T follicular helper cell (primary cell): Measurements from ENCODE around the gene ASPG.

ENCODE experiments used
- DNase-seq: peaks from one replicate; pipeline ENCODE4 v3.0.0-alpha.2; 2020; ENCODE audit warnings: low read depth

The ASPG gene

GRCh38 chr14:104116288-104116755 lies 30.8 kb downstream of the ASPG start:
- no peak for DNase-seq

- no peak for DNase-seq
These were observed 31.3 kb downstream of the ASPG start for GRCh38 chr14:104116756-104117340.

- no peak for DNase-seq
These were observed 32.0 kb downstream of the ASPG start for GRCh38 chr14:104117341-104118005.

- no peak for DNase-seq
These were observed 32.7 kb downstream of the ASPG start for GRCh38 chr14:104118006-104118844.

- no peak for DNase-seq
These were observed 33.6 kb downstream of the ASPG start for GRCh38 chr14:104119119-104119487.

- DNase-seq, result no peak
These were observed 34.2 kb downstream of the ASPG start for GRCh38 chr14:104119488-104120251.

- no peak for DNase-seq
These were observed 34.8 kb downstream of the ASPG start for GRCh38 chr14:104120281-104120741.

GRCh38 chr14:104121142-104121541 lies 35.6 kb downstream of the ASPG start:
- no peak for DNase-seq

GRCh38 chr14:104123879-104124278 lies 38.4 kb downstream of the ASPG start:
- DNase-seq, result no peak

GRCh38 chr14:104125011-104125410 lies 39.5 kb downstream of the ASPG start:
- DNase-seq, result no peak

- DNase-seq, result no peak
These were observed 41.3 kb downstream of the ASPG start for GRCh38 chr14:104126753-104127152.

GRCh38 chr14:104128981-104129380 lies 43.5 kb downstream of the ASPG start:
- DNase-seq, result no peak

GRCh38 chr14:104129556-104129955 lies 44.1 kb downstream of the ASPG start:
- DNase-seq, result no peak

- no peak for DNase-seq
These were observed 45.6 kb downstream of the ASPG start for GRCh38 chr14:104130974-104131651.

- no peak for DNase-seq
These were observed 46.6 kb downstream of the ASPG start for GRCh38 chr14:104131968-104132732.

- DNase-seq, result no peak
These were observed 47.5 kb downstream of the ASPG start for GRCh38 chr14:104132981-104133380.

- no peak for DNase-seq
These were observed 48.0 kb downstream of the ASPG start for GRCh38 chr14:104133496-104133895.

- no peak for DNase-seq
These were observed 48.8 kb downstream of the ASPG start for GRCh38 chr14:104134061-104134965.

- no peak for DNase-seq
These were observed 49.8 kb downstream of the ASPG start for GRCh38 chr14:104135121-104135903.
